ENCODE results near the gene FABP2.
A peak's percentile ranks its signal among the peaks of the same experiment; 100 is the strongest.

FABP2 gene

GRCh38 chr4:119302073-119302832 lies 19.7 kb downstream of the FABP2 start:
- TF ChIP-seq SPI1 (IDR thresholded peaks at IDR 0.05; ENCODE audit: borderline replicate concordance, low read depth) (no peak), CTCF (IDR thresholded peaks at IDR 0.05; ENCODE audit: insufficient read depth, low read length) (no peak), REST (IDR thresholded peaks at IDR 0.05; ENCODE audit: insufficient replicate concordance, low read depth) (no peak), GABPA (IDR thresholded peaks at IDR 0.05; ENCODE audit: low read depth) (no peak), POLR2AphosphoS5 (IDR thresholded peaks at IDR 0.05; ENCODE audit: low read depth) (no peak)
- Histone ChIP-seq H3K27me3 (ENCODE audit: insufficient read depth, poor library complexity, severe bottlenecking) (no peaks in the 10 kb centered on the region), H3K4me3 (replicated peaks; ENCODE audit: insufficient read depth, low read length) (no peak overlapping the region), H3K27ac (replicated peaks) (no peak overlapping the region)
- DNase-seq (ENCODE audit: low read depth in 1 of 2, low spot score in 1 of 2) = no peak

GRCh38 chr4:119300101-119300978 lies 21.6 kb downstream of the FABP2 start:
- Histone ChIP-seq H3K27ac (replicated peaks) (peak overlapping the region; percentile 74), H3K4me3 (replicated peaks; ENCODE audit: insufficient read depth, low read length) (peak overlapping the region; percentile 94), H3K27me3 (ENCODE audit: insufficient read depth, poor library complexity, severe bottlenecking) (no peaks in the 10 kb centered on the region)
- peak; percentile 65 to 94 for DNase-seq (ENCODE audit: low read depth in 1 of 2, low spot score in 1 of 2)
- TF ChIP-seq REST (IDR thresholded peaks at IDR 0.05; ENCODE audit: insufficient replicate concordance, low read depth) = no peak
- TF ChIP-seq SPI1 (IDR thresholded peaks at IDR 0.05; ENCODE audit: borderline replicate concordance, low read depth) = no peak
- peak; percentile 95 for TF ChIP-seq GABPA (IDR thresholded peaks at IDR 0.05; ENCODE audit: low read depth)
- TF ChIP-seq CTCF (IDR thresholded peaks at IDR 0.05; ENCODE audit: insufficient read depth, low read length) = no peak
- TF ChIP-seq POLR2AphosphoS5 (IDR thresholded peaks at IDR 0.05; ENCODE audit: low read depth) = peak; percentile 65

GRCh38 chr4:119299741-119300100 lies 22.2 kb downstream of the FABP2 start:
- H3K27ac ChIP-seq (replicated peaks) = peak overlapping the region; percentile 74
- H3K27me3 ChIP-seq (ENCODE audit: insufficient read depth, poor library complexity, severe bottlenecking) = no peaks in the 10 kb centered on the region
- DNase-seq (ENCODE audit: low read depth in 1 of 2, low spot score in 1 of 2) = no peak
- TF ChIP-seq SPI1 (IDR thresholded peaks at IDR 0.05; ENCODE audit: borderline replicate concordance, low read depth) (no peak), POLR2AphosphoS5 (IDR thresholded peaks at IDR 0.05; ENCODE audit: low read depth) (no peak), CTCF (IDR thresholded peaks at IDR 0.05; ENCODE audit: insufficient read depth, low read length) (no peak), REST (IDR thresholded peaks at IDR 0.05; ENCODE audit: insufficient replicate concordance, low read depth) (no peak), GABPA (IDR thresholded peaks at IDR 0.05; ENCODE audit: low read depth) (no peak)
- peak overlapping the region; percentile 94 for H3K4me3 ChIP-seq (replicated peaks; ENCODE audit: insufficient read depth, low read length)

Measured in HL-60 (cell line).